ENCODE data around the gene OSBPL5.

Gene OSBPL5

DNA sequence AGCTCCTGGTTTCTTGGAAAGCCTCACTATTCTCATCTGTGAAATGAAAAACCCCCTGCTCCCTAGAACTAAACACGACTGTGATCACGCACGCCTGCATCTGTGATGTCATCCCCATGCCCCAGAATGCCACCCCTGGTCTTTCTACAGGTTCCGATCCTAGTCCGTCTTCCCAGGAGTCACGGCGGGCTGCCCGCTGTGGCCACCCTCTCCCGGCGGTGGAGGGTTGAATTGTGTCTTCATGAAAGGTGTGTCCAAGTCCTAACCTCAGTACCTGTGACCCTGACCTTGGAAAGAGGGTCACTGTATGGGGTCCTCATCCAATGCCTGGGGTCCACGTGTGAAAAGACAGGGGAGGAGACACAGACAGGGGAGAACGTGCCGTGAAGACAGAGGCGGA is 14.4 kb downstream of the OSBPL5 start:
- in situ Hi-C loops (cut with MboI; ENCODE audit: low sequenced_read_pairs) = no loop called here

DNA sequence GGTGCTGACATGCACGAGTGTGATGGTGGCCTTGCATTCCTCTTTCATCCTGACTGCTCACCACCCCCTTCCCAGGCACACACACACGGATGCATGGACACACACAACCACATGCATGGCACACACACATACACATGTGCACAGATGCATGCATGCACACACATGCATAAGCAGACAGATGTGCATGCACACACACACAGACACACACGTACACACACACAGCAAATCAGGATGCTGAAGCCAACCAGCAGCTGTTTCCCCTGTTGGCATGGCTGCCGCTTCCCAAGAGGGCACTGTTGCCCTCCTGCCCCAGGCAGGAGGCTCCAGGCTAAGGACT is 15.3 kb downstream of the OSBPL5 start:
- in situ Hi-C loops (cut with MboI; ENCODE audit: low sequenced_read_pairs) = no loop called here

DNA sequence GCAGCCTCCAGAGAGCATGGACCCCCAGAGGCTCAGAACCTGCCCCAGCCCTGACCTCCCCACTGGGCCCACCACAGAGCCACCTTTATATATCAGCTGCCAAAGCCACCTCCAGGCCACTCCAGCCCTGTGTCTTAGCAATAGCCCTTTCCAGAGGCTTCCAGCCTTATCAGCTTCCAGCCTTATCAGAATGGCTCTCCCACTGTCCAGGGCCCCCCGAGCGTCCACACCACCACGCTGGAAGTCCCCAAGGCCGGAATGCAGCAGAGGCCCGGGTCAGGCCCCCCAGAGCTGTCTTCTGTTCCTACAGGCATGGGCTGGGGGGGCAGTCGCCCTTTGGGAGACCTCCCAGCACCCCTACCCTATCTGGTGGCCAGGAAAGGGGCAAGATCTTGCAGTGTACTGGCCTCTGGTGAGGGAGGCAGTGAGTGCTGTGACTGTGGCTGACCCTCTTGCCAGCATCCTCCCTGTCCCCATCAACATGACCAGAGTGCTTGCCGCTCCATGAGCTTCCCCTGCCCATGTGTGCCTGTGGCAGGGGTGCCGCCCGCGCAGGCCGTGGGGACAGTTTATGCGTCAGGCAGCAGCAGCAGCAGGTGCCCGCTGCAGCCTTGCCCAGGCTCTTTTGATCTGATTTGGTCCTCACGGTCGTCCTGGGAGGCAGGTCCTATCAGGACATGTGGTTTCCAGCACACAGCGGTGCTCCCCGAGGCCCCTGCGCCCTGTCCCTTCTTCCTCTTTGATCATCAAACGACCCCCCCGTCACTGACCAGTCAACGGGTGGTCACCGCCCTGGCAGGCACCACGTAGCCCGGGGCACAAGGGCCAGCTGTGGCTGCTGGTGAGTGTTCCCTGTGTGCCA is 15.9 kb downstream of the OSBPL5 start:
- in situ Hi-C loops (cut with MboI; ENCODE audit: low sequenced_read_pairs) = no loop called here

DNA sequence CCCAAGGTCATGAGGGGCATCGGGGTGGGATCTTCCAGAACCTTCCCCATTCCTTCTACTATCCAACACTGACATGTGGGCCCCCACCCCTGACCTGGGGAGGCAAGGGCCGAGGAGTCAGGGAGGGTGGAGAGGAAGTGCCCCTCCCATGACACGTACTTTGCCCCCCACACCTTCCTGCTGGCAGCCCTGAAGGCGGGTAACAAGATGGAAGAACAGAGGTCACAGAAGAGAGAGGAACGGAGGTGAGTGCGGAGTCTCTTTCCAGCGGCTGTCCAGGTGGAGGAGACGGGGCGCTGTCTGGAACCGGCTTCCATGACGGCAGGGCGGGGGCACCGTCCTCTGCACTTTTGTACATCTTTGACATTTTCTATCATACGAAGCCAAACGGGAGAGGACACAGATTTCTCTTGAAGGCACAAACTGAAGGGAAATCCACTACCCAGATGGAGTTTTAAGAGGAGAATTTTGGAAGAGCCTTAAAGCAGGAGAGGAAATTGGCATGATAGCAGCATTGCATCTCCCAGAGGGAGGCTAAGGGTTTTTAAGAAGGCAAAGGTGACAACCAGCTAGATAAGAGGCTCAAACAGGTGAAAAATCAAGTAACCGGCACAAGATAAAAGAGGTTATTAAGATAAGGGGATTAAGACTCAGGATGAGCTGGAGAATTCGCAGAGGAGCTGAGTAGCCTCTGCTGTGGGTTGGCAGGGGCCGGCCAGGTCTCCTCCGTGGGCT is 16.7 kb downstream of the OSBPL5 start:
- in situ Hi-C loops (cut with MboI; ENCODE audit: low sequenced_read_pairs) = no loop called here

DNA sequence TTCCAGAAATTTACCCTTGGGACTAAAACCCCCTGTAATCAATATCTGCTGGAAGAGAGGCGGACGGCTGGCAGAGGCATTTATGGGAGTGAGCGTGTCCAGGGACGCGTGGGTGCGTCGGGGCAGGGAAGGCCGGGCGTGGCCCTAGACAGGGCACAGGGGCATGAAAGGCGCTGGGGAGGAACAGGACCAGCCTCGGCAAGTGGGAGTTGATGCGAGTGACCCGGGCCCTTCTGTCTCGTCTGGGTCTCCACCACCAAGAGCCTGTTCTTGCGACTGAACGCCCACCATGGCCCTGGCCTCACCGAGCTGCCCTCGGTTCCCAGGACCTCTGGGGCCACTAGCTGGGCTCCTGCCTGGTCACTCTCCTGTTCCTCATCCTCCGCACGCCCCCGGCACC is 17.5 kb downstream of the OSBPL5 start:
- in situ Hi-C loops (cut with MboI; ENCODE audit: low sequenced_read_pairs) = no loop called here

DNA sequence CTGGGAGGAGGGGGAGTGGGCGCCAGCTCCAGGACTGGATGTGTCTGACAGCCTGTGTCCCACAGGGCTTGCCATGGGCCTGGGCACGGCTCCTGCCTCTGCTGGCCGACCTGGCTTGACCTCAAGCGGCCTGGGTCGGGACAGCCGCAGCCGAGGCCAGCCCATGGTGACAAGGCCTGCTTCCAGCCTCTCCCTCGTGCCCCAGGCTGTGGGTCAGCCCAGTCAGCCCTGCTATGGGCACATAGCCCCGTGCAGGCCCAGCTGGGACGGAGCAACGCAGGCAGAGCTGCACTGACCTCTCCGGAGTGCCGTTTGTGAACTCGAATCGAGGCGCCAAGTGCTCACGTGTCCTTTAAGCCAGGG is 17.9 kb downstream of the OSBPL5 start:
- in situ Hi-C loops (cut with MboI; ENCODE audit: low sequenced_read_pairs) = no loop called here

DNA sequence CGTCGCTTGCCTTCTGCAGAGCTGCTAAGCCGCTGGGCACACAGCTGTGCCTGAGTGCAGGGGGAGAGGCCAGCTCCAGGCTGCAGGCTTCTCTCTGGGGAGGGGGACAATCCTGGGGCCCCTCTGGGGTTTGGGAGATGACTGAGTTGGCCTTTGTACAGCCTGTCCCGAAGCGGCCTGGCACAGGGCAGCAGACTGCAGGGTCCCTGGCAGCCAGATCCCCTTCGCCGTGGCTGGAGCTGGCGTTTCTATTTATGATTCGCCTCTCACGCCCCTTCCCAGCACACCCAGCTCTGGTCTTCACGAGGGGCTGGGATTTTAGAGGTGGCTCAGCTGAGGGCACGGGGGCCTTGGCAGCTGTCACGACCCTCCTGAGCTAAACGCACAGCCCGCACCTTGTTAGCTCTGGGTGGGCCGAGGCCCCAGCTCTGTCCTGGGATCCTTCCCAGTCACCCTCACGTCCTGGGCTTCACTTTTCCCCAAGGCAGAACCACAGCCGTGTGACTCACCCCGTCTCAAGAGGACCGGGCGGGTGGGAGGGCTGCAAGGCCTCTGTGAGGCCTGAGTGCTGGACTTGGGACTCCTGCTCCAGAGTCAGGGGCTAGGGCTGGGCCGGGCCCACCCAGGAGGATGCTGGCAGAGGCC is 18.4 kb downstream of the OSBPL5 start:
- in situ Hi-C loops (cut with MboI; ENCODE audit: low sequenced_read_pairs) = no loop called here

DNA sequence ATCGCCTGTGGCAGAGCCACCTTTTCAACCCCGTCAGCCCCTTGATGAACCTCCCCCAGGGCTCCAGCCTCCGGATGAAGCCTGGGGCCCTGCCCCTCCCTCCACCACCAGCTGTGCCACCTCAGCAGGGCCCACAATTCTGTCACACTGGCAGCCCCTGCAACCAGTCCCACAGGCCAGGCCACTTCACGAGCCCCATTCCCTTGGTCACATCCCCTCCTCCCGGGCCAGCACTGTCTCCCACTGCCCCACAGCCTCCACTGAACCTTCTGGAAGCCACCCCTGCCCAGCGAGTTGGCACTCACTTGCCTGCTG is 19.9 kb downstream of the OSBPL5 start:
- in situ Hi-C loops (cut with MboI; ENCODE audit: low sequenced_read_pairs) = no loop called here

DNA sequence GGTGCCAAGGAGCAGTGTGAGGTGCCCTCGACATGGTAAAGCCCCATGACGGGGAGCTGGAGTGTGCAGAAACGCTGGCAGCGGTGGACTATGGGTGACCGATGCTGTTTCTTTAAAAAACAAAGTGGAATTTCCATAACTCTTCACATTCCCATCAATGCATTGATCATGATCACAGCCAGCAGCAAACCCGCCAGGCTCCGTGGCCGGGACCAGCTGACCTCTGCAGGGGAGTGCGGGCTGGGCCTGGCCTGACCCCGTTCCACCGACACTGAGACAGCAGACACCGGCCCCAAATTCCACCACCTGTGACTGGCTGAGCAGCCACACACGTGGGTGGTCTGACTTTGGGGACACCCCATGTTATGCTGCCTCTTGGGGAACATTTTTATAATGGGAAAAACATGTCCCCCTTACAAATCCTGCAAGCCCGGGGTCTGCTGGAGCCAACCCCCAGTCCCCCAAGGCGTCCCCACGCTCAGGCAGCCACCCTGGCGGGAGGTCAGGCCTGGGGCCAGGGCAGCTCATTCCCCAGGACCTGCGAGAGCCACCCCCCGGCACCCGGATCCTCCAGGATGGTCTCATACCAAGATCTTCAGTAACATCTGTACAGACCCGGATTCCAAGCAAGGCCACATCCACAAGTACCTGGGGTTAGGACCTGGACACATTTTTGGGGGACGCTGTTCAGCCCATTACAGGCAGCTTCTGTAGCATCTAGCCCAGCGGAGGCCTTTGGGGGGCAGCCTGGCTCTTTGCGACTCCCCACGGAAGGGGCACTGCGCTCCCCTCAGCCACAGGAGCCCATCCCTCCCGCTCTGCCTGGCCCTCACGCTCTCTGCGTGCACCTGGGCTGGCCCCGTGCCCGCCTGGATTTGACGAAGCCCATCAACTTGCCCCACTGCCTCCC is 20.6 kb downstream of the OSBPL5 start:
- in situ Hi-C loops (cut with MboI; ENCODE audit: low sequenced_read_pairs) = no loop called here

DNA sequence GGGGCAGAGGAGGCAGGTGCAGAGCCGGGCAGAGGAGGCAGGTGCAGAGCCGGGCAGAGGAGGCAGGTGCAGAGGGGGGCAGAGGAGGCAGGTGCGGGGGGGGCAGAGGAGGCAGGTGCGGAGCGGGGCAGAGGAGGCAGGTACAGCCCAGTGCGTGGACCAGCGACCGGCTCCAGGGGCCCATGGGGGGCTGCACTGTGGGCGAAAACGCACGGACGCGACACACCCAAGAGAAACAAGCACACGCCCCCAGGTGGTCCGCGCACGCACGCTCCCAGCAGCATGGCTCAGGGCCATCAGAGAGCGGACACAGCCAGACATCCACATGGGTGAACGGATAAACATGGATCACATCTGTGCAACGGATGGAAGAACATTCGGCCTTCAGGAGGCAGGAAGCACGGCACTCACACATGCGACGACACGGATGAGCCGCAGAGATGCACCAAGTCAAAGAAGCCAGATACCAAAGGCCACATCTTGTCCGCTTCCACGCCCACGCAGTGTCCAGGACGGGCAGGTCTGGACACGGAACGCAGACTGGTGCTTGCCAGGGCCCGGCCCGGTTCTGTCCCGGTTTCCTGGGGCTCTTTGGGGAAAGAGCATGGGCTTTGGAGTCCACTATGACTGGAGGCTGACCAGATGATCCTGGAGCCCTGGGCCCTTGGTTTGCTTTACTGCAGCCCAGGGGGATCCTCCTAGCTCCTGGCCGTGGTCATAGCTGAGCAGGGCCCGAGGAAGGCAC is 21.8 kb downstream of the OSBPL5 start:
- in situ Hi-C loops (cut with MboI; ENCODE audit: low sequenced_read_pairs) = no loop called here

DNA sequence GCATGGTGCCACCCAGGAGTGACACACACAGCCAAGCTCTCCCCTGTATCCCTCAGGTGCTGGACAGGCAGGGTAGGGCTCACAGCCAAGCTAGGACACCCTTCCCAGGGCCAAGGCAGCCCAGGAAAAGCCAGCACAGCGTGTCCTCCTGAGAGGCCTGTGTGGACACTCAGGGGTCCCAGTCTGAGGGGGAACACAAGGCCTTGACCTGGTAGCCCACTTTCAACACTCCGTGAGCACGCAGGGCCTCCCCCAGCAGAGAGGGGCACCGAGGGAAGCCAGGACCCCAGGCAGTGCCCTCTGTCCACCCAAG is 24.9 kb downstream of the OSBPL5 start:
- in situ Hi-C loops (cut with MboI; ENCODE audit: low sequenced_read_pairs) = no loop called here

DNA sequence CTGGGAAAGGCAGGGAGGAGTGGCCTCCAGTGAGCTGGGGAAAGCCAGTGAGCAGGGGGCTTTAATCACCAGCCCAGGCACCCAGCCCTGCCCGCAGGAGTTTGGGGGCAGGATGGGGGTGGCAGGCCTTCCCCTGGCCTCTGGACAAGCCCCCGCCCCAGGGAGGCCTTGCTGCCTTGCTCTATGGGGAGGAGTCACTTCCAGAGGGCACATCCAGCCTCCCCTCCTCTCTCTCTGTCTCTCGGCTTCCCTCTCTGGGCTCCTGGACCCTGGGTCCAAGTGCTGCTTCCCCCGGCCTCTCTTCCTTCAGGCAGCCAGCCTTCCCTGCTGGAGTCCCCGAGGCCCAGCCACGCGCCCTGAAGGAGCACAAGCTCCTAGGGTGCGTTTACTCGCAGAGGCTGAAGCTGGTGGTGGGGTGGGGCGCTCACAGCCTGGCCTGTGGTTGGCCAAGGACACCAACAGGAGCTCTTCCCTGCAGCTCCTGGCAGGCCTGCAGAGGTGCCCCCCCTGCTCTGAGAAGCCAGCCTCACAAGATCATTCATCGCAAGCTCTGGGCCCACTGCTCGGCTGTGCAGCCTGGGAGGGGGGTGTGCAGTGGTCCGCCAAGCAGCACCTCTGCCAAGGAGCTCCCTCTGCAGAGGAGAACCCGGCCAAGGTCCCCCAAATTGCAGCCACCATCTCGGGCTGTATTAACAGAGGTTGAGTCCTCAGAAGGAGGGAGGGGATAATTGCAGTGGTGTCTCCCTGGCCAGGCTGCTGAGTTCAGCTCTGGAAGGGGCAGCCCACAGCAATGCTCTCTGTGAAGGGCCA is 25.4 kb downstream of the OSBPL5 start:
- in situ Hi-C loops (cut with MboI; ENCODE audit: low sequenced_read_pairs) = no loop called here

DNA sequence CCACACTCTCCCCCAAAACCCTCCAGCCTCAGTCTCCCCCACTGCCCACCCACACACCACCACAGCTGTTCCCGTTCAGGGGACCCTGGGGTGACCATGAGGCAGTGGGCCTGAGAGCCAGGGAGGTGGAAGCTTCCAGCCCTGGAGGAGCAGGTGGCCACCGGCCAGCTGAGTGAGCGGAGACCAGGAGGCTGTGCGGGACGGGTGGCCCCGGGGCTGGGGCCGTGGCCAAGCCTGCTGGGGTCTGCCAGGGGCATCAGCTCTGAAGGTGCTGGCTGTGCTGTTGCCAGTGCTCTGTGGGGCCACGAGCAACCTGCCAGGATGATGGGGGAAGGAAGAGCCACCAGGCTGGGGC is 26.0 kb downstream of the OSBPL5 start:
- in situ Hi-C loops (cut with MboI; ENCODE audit: low sequenced_read_pairs) = no loop called here

DNA sequence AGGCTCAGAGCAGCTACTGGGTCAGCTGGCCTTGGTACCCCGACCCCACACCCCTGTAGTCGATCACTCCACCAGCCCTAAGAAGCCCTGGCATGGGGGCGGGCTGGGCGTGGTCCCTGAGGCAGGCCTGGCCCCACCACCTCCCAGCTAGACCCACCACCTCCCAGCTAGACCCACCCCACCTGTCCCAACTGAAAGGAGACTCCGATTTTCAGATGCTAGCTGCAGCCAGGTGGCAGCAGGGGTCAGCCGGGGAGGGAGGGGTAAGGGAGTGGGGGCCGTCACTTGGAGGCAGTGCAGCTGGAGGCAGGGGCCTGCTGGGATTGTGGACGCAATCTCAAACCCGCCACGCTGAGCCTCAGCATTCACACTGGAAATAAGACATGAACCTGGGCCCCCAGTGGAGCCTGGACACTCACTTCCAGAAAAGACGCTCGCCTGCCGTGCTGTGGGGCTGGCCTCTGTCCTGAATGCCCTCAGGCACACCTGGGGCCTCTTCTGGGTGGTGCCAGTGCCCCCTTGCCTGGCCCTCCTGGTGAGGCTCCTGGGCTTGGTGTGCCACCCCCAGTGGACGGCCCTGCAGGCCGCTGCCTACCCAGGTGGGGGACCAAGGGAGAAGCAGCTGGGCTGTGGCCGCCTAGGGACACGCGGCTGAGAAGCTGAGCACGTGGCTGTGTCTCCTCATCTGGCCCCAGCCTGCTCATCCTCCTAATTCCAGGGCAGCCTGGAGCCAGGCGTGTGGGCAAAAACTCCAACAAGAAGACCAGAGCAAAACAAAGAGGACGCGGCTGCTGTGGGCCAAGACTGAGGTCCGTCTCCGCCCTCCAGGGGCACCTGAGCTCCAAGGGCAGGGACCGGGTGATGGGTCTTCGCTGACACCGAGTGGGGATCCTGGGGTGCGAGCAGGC is 26.7 kb downstream of the OSBPL5 start:
- in situ Hi-C loops (cut with MboI; ENCODE audit: low sequenced_read_pairs) = no loop called here

DNA sequence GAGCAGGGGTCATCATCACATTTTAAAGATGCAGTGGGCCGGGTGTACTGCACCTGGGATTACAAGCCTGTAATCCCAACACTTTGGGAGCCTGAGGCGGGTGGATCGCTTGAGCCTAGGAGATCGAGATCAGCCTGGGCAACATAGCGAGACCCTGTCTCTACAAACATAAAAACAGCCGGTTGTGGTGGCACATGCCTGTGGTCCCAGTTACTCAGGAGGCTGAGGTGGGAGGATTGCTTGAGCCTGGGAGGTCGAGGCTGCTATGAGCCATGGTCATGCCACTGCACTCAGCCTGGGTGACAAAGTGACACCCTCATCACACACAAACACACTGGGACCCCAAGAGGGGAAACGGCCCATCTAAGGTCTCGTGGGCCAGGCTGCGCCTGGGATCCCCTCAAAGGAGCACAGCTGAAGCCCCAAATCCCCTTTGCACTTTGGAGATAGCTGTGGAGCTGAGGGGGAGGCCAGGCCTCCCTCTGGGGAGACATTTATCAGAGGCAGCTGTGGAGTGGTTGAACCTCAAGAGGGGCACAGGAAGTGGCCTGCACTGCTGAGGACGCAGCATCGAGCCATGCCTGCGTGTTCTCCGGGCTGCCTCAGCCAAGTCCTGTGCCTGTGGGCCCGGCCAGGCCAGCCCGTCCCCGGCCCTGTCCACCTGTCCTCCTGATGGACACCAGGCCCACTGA is 27.5 kb downstream of the OSBPL5 start:
- in situ Hi-C loops (cut with MboI; ENCODE audit: low sequenced_read_pairs) = no loop called here

DNA sequence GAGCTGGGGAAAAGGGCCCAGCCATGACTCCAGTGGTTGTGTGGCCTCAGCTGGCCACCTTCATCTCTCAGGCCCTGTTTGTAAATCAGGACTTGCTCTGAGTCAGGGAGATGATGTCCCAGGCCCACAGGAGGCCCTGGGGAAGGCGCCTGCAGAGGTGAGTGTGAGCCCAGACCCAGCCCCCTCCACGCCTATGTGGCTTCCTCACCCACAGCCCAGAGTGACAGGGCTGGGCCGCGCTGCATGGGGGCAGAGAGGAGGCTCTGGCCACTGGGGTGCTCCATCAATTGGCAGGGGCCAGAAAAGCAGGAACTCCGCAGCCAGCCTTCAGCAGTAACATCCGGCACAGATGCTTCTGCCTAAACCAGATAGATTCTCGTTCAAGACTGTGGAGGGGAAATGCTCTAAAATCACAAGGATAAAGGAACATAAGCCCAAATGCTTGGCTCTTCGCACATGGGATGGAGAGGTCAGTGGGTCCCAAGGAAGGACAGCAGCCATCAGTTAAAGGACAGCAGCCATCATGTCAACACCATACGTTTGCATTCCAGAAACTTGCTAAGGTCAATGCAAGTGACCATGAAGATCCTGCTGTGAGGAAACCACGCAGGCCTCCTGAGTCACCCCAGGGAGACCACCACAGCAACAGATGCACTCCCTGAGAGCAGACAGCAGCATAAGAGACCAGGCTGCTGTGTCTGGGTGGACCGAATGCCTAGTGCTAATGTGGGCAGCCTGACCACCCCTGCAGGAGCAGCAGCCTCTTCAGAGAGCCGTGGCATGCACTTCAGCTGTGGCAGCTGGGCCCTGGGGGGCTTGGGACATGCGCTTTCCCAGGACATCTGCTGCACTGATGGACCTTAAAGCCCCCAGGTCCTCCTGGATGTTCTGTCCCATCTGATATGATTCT is 28.3 kb downstream of the OSBPL5 start:
- in situ Hi-C loops (cut with MboI; ENCODE audit: low sequenced_read_pairs) = no loop called here
